ENCODE results near the gene LHPP.

LHPP gene

DNA sequence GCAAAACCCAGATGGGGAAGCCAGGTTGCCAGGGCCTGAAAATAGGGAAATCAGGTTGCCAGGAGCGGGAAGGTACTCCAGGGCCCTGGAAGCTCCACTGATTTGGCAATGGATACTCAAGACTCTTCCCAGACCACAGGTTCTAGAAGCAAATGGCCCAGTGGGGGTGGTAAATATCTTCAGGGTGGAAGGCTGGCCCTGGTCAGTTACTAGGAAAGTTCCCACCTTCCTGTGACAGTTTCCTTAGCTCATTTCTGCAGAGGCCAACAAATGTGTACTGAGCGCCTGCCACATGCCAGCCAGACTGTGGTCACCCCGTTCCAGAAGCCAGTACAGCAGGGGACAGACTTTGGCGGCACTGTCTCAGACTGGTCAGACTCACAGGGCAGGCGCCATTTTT is 168.9 kb downstream of the LHPP start:
- DNase-seq, result no peak

DNA sequence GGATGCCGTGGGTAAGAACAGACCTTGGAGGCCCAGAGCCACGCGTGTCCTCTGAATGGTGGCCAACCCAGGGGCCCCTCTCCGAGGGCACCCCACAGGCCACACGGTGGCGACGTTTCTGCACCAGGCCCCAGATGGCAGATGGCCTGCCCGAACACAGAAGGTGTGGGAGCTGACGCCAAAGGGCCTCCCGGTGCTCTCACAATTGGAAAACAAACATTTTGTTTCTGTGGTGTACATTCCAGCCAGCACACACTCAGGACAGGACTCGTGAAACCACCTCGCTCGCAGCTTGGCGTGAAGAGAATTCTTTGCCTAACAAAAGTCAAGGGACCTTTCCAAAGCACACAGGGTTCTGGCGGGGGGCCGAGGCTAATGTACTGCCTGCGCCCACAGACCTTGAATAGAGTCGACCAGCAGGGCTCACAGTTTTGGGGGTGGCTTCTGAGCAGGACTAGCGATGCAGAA is 170.5 kb downstream of the LHPP start:
- DNase-seq, result peak; percentile 38

DNA sequence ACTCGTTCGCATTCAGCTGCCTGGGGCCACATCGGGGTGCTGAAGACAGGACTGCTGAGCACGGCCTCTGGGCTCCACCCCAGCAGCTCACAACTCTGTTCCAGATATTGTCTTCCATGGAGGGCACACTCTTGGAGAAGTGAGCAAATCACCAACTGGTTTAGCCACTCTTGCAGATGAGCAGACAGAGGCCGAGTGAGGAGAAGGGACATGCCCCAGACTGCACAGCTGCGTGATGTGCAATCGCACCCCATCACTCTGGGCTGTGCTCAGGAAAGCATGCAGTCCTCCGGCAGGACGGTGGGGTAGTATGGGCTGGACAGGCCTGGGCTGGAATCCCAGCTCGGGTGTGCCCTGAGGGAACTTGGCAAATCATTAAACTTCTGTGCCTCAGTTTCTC is 170.9 kb downstream of the LHPP start:
- DNase-seq, result no peak

DNA sequence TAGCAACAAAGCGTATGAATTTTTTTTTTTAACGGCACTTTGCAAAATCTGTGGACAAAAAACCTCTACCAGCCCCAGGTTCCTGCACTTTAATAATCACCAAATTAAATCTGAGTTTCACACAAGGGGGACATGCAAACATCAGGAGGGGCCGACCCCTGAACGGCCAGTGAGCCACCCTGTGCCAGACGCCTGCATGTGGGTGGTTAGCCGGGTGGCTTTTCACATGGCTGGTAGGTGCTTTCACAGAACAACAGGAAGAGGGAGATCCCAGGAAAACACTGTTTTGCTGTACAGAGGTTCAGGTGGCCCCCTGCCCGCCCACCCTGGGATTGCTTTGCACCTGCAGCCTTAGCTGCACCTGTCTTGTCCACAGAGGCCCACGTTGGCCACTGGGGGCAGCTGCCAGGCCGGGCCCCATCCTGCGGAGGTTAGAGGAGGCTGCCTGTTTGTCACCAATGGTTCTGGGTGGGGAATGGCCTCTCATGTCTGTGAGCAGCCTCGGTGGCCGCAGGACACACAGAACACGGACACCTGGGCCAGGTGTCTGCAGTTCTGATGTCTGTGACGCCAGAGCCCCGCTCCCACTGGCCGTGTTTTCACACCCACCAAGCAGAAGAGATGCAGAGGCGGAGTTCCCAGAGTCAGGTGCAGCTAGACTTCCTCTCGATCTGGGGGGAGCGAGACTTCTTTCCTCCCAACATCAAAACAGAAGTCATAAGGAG is 174.8 kb downstream of the LHPP start:
- no peak for DNase-seq

DNA sequence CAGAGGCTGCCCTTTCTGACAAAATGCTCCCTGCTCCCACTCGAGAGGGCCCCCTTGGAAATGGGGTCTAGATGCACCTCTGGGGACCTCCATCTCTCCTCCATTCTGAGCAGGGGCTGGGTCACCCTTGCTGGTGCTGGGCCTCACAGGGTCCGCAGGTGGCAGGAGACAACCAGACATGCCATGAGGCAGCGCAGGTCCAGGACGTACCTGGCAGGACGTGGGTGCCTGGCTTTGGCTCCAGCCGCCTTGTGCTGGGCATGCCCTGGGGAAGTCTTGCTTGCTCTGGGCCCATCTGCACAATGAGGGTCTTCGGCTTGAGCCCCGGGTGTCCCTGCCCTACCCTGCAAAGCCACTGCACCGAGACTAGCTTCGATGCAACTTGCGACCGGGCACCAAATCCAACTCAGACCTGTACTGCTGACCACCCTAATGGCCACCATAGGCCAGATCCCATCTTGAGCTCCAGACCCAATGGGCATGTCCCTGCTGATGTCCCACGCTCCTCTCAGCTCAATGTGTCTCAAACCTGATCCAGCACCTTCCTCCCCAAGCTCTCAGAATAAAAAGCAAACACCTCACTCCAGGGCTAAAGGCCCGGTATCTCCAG is 175.6 kb downstream of the LHPP start:
- DNase-seq, result no peak

DNA sequence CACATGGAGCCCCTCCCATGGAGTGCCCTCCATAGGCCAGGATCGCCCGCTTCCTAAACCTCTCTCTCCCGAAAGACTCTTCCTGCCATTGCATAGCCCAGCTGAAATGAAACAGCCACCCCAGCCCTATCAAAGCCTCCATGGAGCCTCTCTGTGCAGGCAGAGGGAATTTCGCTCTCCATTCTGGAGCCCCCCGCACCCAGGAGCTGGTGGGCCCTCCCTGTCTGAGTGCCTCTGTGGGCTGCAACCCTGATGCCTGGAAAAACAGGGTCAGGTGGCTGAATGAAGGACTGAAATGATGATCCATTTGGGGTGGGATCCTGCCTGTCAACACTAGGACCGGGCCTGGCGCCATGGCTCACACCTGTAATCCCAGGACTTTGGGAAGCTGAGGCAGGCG is 176.1 kb downstream of the LHPP start:
- DNase-seq, result no peak

DNA sequence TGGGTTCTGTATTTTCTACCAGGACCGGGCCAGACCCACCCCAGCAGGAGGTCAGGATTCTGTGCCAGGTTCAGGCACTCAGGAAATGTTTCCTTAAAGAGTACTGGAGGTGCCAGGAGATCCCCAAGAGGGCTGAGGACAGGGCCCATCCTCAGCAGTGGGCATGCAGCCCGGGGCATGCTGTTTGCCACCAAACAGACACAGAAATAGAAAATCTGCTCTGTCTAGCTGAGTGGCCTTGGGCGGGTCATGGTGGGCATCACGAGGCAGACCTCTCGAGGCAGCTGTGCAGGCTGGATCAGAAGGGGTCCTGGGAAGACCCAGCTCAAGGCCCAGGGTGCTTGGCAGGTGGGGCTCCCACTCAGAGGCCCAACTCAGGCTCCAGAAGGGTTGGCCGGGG is 177.6 kb downstream of the LHPP start:
- DNase-seq, result no peak

DNA sequence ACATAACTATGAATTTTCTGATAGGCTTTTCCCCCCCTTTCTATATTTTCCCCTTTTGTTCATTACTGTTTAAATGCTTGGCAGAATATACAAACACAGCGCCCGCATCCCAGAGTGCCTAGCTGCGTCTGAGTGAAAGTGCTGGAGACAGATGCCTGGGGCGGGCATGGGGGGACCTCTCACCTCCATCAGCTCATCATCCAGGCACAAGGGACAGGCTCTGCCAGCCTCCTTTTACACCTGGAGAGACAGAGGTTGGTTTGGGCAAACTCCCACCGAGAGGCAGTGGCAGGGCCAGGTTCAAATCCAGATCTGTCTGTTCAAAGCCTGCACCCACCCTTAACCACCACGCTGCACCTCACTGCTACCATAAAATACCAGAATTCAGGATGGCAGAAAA is 178.0 kb downstream of the LHPP start:
- no peak for DNase-seq

DNA sequence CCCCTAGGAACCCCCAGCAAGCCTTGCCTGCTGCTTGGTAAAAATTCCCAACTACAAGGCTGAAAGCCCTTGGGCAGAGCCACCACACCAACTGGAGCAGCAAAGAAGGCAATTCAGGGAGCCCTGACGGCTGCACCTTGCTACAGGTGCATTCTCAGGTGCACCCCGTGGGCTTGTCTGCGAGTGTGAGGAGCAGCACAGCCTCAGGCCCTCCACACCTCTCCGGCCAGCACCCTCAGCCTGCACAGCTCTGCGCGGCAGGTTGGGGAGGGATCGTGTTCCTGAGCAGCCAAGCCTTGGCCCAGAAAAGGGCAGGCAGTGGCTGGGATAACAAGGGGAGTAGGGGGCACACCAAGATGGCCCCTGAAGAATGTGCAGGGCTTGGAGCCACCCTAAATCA is 178.4 kb downstream of the LHPP start:
- DNase-seq, result no peak

DNA sequence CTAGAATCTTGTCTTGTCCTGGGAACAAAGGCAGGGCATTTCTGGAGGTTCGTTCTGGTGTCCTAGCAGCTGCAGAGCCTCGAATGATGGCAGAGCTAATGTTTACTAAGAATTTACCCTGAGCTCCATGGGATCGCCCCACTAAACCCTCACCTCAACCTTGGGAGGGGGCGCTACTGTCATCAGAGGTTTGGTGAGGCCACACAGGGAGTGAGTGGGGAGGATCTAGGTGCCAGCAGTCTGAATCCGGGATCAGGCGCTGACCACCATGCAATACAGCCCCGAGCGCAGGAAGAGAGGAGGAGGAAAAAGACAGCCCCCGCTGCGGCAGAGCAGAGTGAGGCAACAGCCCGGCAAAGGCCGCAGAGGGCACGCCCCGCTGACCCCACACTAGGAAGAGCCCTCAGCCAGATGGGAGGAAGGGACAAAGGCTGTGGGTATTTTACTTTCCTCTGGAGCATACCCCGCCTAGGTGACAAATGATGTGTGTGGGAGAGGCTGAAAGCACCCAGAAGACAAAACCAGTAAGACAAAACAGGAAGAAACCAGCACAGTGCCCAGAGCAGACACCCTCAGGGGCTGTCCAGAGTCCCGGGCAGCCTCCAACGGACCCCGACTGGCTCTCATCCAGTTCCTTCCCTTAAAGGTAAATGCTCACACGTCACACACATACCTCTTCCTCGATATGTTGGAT is 179.1 kb downstream of the LHPP start:
- DNase-seq, result peak; percentile 88

DNA sequence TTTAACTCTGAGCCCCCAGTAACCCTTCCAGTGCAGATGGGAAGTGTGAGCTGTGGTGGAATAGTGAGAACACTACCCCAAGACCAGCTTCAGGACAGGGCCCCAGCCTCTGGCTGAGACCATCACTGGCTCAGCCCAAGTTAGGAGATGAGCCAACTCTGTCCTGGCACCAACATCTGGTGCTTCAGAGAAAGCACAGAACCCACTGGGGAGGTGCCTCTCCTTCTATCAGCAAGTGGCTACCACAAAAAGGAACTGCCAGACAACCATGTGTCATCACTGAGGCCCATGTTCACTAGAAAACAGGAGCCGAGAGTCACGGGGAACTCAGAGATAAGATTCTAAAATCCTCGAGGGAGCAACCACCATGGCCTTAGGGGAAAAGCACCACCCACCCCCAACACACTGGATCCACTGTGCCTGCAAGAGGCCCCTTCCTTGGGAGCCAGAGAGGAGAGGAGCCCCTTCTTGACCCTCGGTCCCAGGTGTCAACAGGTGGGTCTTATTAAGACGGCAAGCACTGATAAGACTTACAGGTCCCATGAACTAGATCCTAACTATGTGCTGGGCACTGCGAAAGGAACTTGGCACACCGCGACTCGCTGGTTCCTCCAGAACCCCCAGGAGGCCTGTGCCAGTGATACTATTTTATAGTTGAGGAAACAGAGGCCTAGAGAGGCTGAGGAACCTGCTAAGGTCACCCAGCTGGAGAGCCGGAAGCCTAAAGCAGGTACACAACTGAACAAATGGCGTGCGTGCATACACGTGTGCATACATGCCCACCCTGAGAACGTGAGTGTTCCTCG is 179.9 kb downstream of the LHPP start:
- peak; percentile 78 for DNase-seq

DNA sequence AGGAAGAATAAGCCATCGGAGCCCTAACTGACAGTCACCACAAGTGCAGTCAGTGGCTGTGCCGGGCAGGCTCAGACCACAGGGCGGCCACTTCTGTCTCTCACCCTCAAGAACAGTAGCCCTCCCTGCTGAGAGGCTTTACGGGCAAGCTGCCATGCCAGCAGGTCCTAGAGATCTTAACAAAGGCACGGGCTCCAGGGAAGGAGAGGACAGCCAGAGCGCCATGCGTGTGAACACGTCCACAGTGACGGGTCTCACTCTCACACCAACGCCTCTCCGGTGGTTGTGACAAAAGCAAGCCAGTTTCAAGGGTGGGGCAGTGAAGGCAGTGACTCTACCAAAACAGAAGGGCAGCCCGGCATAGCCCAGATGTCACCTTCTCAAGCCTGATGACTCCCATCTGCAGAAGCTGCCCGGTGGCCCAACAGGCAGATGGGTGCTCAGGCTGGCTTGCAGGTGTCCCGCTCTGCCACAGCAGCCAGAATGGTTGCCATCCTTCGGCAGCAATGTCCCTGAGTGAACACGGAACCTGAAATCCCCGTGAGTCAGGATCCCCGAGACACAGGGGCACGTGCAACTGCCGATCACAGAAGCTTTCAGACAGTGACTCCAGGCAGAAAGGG is 180.6 kb downstream of the LHPP start:
- peak; percentile 25 for DNase-seq

DNA sequence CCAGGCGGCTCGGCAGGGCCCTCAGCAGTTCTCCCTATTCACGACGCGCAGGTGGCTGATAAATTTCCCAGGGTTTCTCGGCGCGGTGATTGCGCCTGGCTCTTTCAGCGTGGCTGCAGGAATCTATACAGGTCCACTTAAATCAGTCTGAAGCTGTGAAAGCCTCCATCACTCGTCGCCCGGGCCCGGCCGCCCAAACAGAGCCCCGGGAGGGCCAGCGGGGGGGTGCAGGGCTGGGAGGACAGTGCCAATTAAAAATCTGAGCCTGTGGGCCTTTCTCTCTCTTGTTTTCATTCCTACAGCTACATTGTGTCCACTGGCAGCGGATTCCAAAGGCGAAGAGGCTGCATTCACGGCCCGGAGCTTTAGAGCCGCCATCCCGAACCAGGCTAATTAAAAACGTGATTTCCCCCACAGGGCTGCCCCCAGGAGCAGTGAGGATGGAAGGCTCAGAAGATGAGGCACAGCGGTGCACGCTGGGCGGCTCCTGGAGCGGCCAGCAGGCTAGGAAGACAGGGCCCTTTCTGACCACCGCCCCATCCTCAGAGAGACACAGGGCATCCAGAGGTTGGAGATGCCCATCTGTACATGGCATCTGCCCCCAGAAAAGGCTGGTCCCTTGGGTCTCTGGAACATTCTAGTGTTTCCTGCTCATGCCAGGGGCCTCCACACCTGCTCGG is 181.8 kb downstream of the LHPP start:
- DNase-seq, result no peak

DNA sequence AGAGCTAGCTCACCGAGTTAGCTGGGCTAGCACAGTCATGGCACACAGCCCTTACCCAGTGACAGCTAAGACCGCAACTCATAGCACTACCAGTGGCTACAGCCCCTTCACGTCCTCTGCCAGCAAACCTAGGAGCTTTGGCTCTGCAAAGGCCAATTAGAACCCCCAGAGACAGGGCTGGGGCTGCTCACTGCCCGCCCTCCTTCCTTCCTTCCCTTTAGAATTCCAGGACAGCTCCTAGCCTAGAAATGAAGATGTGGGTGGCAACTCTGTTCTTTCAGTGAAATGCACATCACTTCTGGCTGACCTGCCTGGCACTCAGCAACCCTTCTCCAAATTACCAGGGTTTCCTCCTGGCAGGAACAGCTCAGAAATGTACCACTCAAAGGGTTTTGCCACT is 182.6 kb downstream of the LHPP start:
- DNase-seq, result no peak

DNA sequence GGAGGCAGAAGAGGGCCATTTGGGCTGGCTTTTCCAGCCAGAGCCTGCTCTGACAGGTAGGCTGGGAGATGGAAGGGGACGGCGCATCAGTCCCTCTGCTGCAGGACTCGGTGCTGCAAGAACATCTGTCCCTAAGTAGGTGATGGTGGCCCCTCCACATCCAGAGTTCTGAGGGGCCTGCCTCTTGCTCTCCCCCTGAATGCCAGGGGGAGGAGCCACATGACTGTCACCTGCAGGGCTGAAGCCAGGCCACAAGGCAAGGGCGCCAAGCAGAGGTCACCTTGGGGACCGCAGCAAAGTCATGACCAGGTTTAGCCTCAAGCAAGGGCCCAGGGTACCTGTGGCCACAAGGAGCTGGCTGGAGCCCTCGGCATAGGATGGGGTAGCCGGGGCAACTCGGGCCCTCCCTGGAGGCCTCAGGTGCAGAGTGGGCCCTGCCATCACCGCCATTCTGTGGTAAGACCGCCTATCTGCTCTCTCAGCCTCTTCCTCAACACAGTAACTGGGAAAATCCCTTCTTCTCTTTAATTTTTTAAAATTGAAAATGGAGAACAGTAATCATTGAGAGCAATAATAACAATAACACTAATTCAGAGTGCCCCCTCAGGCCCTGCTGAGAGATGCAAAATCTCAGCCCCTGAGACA is 183.3 kb downstream of the LHPP start:
- no peak for DNase-seq

DNA sequence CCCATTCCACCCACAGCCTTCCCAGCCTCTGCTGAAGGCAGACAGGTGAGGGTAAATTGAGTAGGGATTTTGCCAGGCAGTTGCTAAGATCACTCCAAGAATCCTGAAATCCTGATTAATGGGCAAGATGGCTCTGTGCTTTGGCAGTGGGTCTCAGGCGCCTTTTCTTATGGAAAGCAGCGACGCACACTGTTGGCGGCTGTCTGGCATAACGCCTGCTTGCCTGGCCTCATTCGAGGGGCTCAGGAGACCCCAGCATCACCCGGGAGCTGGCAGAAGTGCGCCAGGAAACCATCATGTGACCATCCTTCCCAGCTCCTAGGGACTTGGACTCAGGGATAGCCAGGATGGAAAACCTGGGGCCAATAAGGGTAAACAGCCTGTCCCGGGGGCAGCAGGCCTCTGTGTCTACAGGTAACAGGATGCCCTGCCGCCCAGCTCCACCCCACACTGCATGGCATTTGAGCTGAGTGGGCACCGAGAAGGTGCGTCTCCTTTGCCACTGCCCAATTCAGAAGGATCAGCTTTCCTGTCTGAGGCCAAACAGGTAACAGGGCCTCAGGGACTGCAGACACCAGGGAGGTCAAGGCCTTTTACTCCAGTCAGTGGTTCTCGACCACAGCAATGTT is 184.0 kb downstream of the LHPP start:
- DNase-seq, result no peak

DNA sequence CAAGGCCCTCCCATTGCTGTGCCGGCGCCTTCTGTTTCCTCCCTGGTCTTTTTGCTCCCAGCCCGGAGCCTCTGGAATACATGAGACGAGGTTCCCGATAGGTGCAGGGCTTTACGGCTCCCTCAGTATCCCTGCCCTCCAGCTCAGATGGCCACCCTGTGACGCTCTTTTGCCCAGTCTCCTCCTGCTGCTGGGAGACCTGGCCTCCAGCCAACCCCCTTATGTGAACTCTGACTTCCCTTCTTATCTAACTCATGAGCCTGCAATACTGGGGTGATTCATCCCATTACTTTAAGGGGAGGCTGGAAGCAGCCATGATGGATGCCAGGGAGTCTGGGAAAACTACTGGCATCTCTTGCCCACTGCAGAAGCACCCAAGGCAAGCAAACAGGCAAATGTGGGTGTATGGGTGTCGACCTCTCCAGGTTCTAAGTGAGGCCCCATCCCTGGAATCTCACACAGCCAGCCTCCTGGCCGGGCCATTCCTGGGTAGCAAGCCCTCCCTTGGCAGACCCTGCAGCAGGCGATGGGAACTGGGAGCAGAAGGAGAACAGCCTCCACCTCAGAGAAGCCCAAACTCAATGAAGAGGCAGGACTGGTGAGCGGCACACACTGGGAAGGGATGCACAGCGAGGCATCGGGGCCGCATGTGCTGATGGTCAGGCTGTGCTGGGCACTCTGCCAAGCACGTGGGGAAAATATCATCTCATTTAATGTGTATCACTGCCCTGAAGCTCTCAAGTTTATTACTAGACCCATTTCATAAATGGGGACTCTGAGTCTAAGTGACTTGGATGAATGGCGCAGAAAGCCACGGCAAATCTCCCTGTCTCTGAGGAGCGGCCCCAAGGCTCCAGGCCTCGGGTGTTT is 185.1 kb downstream of the LHPP start:
- peak; percentile 87 for DNase-seq

DNA sequence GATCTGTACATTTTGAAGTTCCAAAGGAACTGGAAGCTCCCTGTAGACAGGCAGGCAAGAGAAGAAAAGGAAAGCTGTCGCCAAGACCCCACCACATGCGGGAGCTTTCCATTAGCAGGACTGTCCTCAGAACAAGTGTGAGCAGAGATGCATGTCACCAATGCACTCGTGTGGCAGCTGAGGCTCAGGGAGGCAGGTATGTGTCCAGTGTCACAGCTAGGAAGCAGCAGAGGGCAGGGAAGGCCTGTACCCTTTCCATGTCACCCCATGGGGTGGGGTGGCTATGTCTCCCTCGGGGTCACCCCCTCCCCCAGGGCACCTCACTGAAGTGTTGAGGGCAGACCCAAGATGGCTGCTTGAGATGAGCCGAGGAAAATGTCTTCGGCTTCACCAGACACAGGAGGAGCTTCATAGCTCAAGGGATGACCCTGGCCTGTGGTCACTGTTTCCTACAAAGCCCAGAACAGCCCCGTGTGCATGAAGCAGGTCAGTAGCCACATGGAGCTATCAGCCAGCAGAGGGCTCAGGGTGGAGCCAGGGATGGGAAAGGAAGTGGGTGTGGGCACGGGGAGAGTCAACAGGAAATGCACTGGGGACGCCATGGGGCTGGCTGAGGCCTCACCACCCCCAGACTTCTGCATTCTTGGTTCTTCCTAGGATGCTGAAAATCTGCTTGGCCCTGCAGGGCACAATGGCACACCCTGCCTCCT is 186.0 kb downstream of the LHPP start:
- DNase-seq, result peak; percentile 91

DNA sequence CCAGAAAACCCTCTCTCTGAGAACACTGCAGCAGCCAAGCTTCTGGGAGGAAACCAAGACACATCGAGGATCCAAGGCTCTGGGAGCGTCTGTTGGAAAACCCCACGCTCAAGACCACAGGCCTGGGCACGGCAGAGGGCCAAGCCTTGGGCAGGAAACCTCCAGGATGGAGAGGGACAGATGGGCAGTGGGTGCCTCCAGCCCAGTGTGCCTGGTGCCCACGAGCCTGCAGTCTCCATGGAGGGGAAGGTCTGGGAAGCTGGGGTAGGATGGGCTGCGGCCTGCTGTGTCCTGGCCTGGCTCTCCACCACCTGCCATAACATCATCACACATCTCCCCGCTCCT is 186.5 kb downstream of the LHPP start:
- DNase-seq, result no peak

DNA sequence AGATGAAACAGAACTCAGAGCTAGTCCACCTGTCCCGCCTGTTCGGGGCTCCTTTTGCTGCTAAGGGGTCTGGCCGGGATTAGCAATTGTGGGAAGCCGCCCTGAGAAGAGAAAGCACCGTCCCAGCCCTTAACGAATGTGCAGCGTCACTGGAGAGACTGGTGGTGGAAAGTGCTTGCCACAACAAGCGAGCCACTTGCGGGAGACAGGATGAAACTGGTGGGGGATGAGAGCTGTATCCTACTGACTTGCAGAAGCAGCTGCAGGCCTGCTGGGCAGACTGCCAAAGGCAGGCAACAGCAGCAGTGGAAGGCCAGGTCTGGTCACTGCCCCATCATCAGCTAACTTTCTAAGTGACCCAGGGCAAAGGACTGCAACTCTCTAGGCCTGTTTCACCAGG is 187.1 kb downstream of the LHPP start:
- DNase-seq, result peak; percentile 63

Data from suppressor macrophage treated with lipopolysaccharide for 4 hours (primary cell).